ENCODE measurements around the gene MPDZ. TPM values are rescaled to one million over a fixed set of nuclear protein-coding genes. Genes with fewer than 3 reads are reported as not detected.

MPDZ gene
- total RNA-seq, 1 experiment from 2014 or later, result 16.6 TPM

DNA sequence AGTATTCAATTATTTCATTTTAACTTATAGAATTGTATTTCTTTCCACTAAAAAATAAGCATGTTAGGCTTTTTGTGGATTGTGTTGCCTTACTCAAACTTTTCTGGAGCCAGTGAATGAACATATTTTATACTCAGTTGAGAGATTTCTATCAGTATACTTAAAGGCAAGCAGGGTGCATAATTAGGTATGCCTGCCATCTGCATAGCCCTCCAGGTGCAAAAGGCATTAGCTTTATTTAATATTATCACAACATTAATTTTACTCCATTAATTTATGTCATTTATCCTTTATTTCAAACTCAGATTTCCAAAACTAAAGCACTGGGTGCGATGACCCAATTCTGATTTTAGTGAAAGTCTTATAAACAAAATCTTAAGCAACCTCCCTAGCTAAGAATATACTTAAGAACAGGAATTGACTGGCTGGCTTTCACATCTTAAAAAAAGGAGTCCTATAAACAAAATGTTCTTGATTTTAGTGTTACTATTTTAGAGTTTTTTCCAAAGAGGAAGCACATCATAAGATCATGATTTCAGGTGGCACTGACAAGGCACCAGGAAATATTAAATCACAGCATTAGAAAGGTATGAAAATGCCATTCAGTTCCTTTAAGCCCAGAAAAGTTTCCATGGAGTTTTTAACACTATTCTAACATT, 178.4 kb downstream of the MPDZ start:
- POLR2A ChIA-PET, result no interaction called here
- in situ Hi-C loops (cut with HindIII; ENCODE audit: low pct_unique_long_range_greater_than_20kb, low sequenced_read_pairs), result no loop called here

DNA sequence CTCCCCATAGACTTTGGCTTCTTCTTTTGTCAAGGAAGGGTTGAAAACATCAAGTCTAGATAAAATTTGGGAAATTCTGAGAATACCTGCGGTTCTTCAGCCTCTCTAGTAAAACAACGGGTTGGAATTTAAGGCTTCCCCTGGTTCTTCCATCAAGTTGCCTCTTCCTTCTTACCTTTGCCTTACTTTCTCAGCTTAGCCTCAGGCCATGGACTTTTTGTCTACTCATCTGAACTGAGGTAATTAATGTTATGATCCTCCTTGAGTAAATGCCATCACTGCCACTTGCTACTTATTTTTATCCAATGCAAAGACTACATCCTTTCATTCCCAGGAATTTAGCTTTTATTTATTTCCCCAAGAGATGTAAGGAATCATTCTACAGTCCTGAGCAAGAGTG, 184.4 kb downstream of the MPDZ start:
- no peak for DNase-seq (ENCODE audit: low read depth, low spot score)
- Histone ChIP-seq H3K27me3 (ENCODE audit: control insufficient read depth, insufficient read depth, low read length) (no peaks in the 10 kb centered on the region), H3K4me3 (ENCODE audit: low read depth in 2 of 2, low read length in 2 of 2) (no peak overlapping the region), H3K4me1 (ENCODE audit: control insufficient read depth, insufficient read depth, low read length) (no peaks in the 10 kb centered on the region), H3K27ac (ENCODE audit: low read length) (no peak overlapping the region), H3K9me3 (ENCODE audit: control insufficient read depth, insufficient read depth, low read depth, low read length) (no peaks in the 10 kb centered on the region), H3K36me3 (ENCODE audit: control insufficient read depth, insufficient read depth, low read length) (no peaks in the 10 kb centered on the region)
- no peak for ATAC-seq
- intact Hi-C loops (cut with micrococcal nuclease; ENCODE audit: unreplicated experiment), result no loop called here
- TF ChIP-seq, protein P1, sequence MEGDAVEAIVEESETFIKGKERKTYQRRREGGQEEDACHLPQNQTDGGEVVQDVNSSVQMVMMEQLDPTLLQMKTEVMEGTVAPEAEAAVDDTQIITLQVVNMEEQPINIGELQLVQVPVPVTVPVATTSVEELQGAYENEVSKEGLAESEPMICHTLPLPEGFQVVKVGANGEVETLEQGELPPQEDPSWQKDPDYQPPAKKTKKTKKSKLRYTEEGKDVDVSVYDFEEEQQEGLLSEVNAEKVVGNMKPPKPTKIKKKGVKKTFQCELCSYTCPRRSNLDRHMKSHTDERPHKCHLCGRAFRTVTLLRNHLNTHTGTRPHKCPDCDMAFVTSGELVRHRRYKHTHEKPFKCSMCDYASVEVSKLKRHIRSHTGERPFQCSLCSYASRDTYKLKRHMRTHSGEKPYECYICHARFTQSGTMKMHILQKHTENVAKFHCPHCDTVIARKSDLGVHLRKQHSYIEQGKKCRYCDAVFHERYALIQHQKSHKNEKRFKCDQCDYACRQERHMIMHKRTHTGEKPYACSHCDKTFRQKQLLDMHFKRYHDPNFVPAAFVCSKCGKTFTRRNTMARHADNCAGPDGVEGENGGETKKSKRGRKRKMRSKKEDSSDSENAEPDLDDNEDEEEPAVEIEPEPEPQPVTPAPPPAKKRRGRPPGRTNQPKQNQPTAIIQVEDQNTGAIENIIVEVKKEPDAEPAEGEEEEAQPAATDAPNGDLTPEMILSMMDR (IDR thresholded peaks at IDR 0.05), result no peak
- ChIA-PET POLR2A (no interaction called here), CTCF (no interaction called here)
- no TSS peak for BruUV-seq (replicated peaks)
- in situ Hi-C loops (cut with HindIII; ENCODE audit: low pct_unique_long_range_greater_than_20kb, low sequenced_read_pairs), result no loop called here

More for the DNA sequence above, 178.4 kb downstream of the MPDZ start:
- TF ChIP-seq TCF7L2 (IDR thresholded peaks at IDR 0.05; ENCODE audit: low read depth, low read length), result no peak
- no peak for TF ChIP-seq SIN3A (IDR thresholded peaks at IDR 0.05; ENCODE audit: borderline replicate concordance, insufficient read depth, low read depth, low read length)
- TF ChIP-seq, protein P1 (IDR thresholded peaks at IDR 0.05), result no peak
- TF ChIP-seq, protein P2, sequence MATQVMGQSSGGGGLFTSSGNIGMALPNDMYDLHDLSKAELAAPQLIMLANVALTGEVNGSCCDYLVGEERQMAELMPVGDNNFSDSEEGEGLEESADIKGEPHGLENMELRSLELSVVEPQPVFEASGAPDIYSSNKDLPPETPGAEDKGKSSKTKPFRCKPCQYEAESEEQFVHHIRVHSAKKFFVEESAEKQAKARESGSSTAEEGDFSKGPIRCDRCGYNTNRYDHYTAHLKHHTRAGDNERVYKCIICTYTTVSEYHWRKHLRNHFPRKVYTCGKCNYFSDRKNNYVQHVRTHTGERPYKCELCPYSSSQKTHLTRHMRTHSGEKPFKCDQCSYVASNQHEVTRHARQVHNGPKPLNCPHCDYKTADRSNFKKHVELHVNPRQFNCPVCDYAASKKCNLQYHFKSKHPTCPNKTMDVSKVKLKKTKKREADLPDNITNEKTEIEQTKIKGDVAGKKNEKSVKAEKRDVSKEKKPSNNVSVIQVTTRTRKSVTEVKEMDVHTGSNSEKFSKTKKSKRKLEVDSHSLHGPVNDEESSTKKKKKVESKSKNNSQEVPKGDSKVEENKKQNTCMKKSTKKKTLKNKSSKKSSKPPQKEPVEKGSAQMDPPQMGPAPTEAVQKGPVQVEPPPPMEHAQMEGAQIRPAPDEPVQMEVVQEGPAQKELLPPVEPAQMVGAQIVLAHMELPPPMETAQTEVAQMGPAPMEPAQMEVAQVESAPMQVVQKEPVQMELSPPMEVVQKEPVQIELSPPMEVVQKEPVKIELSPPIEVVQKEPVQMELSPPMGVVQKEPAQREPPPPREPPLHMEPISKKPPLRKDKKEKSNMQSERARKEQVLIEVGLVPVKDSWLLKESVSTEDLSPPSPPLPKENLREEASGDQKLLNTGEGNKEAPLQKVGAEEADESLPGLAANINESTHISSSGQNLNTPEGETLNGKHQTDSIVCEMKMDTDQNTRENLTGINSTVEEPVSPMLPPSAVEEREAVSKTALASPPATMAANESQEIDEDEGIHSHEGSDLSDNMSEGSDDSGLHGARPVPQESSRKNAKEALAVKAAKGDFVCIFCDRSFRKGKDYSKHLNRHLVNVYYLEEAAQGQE (IDR thresholded peaks at IDR 0.05; ENCODE audit: insufficient read depth in 1 of 2, low read depth in 2 of 2, low read length in 1 of 2), result no peak
- no peak for TF ChIP-seq POLR2AphosphoS5 (IDR thresholded peaks at IDR 0.05; ENCODE audit: low read depth, low read length)
- DNase-seq (ENCODE audit: low read depth, low spot score) (no peak), ATAC-seq (no peak)
- Histone ChIP-seq H3K27me3 (ENCODE audit: control insufficient read depth, insufficient read depth, low read length) (no peaks in the 10 kb centered on the region), H3K27ac (ENCODE audit: low read length) (no peak overlapping the region), H3K9me3 (ENCODE audit: control insufficient read depth, insufficient read depth, low read depth, low read length) (no peaks in the 10 kb centered on the region), H3K4me3 (ENCODE audit: low read depth in 2 of 2, low read length in 2 of 2) (no peak overlapping the region), H3K4me1 (ENCODE audit: control insufficient read depth, insufficient read depth, low read length) (no peaks in the 10 kb centered on the region), H3K36me3 (ENCODE audit: control insufficient read depth, insufficient read depth, low read length) (no peaks in the 10 kb centered on the region; the same call in 1 of the 2 replicates)
- BruUV-seq (replicated peaks), result no TSS peak
- CTCF ChIA-PET, result no interaction called here
- intact Hi-C loops (cut with micrococcal nuclease; ENCODE audit: unreplicated experiment), result no loop called here
